ENCODE measurements around the gene CCDC141.

DNA sequence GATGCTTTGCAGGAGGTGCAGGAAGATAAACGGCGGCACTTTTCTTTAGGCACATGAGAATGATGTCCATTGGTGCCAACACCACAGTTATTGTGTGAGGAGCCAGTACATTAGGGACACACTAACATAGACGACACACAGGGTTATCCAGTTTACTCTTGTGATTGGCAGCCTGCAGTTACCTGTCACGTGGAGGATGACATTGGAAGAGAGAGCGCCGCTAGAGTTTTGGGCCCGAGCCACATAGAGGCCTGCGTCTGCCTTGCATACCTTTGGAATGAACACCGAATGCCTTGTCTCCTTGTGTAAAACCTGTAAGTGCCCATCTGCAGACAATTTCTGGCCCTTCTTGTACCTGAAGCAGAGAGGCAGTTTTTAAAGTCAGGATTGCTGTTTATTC is 215.9 kb downstream of the CCDC141 start:
- TF ChIP-seq CTCF (IDR thresholded peaks at IDR 0.05; ENCODE audit: low read depth, low read length) (no peak), MAX (IDR thresholded peaks at IDR 0.05; ENCODE audit: low read depth, low read length) (no peak), MYC (IDR thresholded peaks at IDR 0.05; ENCODE audit: low read depth, low read length) (no peak), POLR2A (IDR thresholded peaks at IDR 0.05; ENCODE audit: extremely low read depth, insufficient read length) (no peak)
